Nucleus accumbens (tissue), 56 donors: ENCODE measurements around the gene MFN2.

Experiments used
- DNase-seq, 56 donors: peaks; one replicate each; lab custom pipeline; 2025; lab: John Stamatoyannopoulos, UW

MFN2 gene

DNA sequence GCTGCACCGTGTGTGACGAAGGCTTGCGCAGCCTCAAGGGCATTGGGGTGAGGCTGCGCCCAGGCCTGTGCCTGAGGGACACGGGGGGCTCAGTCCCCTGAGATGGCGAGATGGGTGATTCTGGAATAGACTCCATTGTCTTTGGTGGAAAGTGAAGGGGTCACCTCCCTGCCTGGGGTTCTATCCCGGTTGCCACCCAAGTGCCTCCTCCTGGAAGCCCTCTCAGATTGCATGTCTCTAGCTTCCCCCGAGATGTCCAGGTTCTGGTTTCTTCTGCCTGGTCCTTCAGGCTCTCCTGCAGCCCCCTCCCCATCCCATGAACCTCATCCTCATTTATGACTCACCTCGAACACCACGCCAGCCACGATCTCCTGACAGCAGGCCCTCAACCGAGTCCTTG, 22.3 kb upstream of the MFN2 start:
- no peak for DNase-seq

DNA sequence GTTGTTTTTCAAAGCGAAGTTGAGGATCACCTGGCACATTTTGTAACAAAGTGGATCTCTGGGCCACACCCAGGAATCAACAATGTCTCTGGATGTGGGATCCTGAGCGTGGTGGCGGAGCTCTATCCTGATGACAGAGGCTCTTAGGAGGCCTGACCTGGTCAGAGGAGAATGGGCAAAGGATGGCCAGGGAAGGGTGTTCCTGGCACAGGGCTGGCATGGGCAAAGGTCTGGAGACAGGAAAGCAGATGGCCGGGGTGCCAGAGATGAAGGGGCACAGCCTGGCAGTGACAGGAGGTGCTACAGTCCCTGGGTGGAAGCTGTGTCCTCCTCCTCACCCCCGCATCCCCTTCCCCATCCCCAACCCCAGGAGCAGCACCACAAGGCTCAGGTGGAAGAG, 20.0 kb upstream of the MFN2 start:
- DNase-seq: no peak

DNA sequence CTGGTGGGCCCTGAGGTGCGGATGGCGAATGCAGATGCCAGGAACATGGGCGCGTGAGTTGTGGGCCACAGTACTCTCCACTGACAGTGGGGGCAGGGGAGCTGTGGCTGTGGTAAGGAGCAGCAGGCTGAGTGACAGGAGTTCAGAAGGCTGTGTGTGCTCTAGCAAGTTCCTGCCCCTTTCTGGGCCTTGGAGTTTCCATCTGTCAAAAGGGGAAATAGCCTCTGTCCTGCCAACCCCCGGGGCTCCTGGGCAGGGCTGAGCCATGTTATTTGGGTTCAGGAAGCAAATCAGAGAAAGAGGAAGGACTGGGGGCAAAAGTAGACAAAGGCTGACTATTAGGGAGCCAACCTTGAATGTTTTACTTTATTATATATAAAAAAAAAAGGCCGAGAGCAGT, 19.5 kb upstream of the MFN2 start:
- peak in 6 of 56 donors; percentile 3 to 37 (median 17) for DNase-seq

- DNase-seq: peak in 12 of 56 donors; percentile 8 to 31 (median 14)
Measured at GRCh38 chr1:11961230-11961629, 19.0 kb upstream of the MFN2 start.

- no peak for DNase-seq
Measured at GRCh38 chr1:11963622-11964021, 16.6 kb upstream of the MFN2 start.

GRCh38 chr1:11964656-11965055, 15.6 kb upstream of the MFN2 start:
- DNase-seq: no peak

DNA sequence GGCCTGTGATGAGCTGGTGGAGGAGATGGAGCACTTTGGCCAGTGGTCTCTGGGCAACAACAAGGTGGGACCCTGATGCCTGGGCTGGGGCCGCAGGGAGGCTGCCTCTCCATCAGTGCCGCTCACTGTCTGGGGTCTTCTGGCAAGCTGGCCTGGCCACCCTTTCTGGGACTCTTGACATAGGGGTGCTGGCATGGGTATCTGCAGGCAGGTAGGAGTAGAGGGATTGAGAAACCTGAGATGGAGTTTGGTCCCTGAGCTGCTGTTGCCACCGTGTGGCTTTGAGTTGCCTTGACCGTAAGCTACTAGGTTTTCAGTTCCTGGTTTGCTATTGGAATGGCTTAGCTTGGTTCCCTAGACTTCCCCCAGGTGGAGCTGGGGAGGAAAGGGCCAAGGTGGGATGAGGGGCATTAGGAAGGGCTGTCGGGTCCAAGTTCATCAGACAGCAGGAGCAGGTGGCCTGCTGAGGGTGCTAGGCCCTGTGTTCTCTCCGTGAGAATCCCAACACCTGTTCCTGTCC, 13.2 kb upstream of the MFN2 start:
- peak in 7 of 56 donors; percentile 5 to 18 (median 11) for DNase-seq

DNA sequence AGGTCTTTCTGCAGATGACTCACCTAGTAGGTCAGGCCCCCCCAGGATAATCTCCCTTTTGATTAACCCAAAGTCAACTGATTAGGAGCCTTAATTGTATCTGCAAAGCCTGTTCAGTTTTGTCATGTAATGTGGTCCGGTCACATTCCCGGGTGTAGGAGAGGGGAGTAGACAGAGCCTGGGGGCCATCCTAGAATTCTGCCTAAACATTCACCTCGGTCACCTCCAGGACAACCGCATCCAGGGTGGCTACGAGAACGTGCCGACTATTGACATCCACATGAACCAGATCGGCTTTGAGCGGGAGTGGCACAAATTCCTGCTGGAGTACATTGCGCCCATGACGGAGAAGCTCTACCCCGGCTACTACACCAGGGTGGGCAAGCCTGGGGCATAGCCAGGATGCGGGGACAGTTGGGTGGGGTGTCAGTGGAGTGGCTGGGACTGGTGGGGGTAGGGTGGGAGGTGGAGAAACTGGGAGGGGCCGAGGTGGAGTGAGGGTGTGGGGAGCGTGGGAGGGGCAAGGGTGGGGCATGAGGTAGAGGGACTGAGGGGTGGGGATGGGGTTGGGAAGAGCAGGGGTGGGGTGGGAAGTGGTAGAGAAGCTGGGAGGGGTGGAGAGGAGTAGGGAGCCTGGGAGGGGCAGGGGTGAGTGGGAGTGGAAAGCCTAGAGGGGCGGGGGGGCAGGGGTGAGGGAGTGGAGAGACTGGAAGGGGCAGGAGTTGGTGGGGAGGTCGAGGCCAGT, 9.6 kb upstream of the MFN2 start:
- DNase-seq: no peak

- no peak for DNase-seq
Measured at GRCh38 chr1:11977625-11978024, 2.6 kb upstream of the MFN2 start.

GRCh38 chr1:11978301-11978700, 1.9 kb upstream of the MFN2 start:
- DNase-seq: no peak

DNA sequence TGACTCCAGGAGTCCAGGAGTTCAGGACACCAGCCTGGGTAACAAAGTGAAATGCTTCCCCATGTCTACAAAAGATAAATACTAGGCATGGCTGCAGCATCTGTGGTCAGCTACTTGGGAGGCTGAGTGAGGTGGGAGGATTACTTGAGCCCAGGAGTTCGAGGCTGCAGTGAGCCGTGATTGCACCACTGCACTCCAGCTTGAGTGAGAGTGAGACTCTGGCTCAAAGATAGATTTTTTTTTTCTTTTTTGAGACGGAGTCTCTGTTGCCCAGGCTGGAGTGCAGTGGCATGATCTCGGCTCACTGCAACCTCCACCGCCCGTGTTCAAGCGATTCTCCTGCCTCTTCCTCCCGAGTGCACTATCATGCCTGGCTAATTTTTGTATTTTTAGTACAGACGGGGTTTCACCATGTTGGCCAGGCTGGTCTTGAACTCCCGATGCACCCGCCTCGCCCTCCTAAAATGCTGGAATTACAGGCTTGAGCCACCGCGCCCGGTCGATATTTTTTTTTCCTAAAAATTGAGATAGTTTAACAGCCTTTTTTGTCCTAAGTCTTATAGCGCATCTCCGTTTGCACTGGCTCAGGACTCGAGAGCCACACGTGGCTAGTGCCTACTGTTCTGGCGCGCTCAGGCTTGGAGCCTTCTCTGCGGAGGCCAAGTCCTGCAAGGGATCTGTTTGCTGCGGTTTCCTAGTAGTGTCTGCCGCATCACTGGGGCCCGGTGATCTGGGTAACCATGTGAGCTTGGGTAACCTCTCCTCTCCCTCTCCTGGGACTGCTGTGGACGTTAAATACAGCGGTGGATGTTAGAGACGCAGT, 1.0 kb upstream of the MFN2 start:
- DNase-seq: peak in 15 of 56 donors; percentile 40 to 70 (median 58)

DNA sequence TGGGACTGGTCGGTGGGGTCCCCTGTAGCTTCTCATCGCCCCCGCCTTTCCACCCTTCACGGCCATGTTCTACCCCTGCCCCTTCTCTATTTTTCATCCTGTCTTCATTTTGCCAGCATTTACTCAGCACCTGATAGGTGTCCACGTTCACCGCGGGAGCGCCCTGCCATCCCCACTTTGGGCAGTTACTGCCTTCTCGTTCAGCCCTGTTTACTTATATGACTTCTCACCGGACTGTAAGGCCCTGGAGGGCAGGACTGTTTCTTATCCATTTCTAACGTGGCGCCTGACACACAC, 380 bp downstream of the MFN2 start:
- DNase-seq: no peak

DNA sequence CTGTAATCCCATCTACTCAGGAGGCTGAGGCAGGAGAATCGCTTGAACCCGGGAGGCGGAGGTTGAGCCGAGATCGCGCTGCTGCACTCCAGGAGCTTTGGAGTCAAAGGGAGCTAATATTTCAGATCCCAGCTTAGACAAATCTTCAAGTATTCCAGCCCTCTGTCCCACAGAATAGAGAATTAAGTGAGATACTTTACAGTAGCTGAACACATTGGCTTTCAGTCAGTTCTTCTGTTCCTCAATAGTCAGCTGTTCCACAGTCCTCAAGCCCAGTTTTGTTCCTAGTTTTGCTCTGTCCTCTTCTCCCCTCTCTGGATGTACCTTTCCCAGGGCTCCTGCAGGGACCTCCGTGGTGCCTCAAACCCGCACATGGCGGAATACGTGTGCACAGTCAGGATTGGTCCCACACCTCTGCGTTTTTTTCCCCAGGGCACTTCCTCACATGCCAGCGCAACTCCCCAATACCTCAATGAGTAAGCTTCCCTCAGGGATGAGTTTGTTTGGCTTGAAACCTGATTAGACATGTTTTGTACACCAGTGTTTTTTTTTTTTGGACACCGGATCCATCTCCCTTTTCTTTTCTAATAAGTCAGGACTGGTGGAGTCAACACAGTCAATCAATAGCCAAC, 1.2 kb downstream of the MFN2 start:
- no peak for DNase-seq

GRCh38 chr1:11982010-11982392, 1.8 kb downstream of the MFN2 start:
- DNase-seq: no peak

- no peak for DNase-seq
Measured at GRCh38 chr1:11984121-11984520, 3.9 kb downstream of the MFN2 start.

GRCh38 chr1:11984576-11984975, 4.3 kb downstream of the MFN2 start:
- no peak for DNase-seq

GRCh38 chr1:11985171-11985570, 4.9 kb downstream of the MFN2 start:
- no peak for DNase-seq

DNA sequence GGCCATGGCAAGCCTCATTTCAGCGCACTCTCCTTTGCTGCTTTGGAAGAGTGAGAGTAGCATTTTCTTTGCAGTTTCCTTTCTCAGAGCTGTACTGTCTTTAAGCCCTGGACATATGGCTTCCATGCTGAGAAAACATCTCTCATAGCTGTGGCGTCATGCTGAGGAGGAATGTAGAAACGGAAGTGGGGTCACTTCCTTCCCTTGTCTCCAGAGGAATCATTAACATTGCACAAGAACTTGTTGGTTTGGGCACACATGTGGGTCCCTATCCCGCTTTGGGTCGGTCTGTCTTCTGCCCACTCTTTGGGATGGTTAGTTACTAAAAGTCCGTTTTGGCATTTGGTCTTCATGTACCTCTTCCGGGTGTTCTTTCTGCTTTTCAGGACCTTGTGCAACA, 5.6 kb downstream of the MFN2 start:
- no peak for DNase-seq

DNA sequence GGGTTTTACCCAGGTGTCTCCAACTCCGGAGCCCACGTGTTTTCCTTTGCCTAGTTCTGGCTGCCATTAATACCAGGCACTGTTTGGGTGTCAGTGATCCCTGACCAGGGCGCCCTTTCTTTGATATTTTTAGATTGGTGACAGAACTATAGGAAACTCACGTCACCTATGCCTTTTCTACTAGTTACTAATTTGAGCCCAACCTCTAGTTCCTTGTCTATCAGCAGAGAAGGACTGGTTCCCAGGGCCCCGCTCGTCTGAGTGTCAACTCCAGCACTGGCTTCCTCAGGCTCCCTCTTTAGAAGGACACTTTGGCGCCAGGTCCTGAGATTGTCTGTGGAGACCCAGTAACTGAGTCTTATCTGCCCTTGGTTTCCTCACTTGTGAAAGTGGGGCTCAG, 9.4 kb downstream of the MFN2 start:
- no peak for DNase-seq

- DNase-seq: no peak
Measured at GRCh38 chr1:11990303-11991032, 10.2 kb downstream of the MFN2 start.
